Neural cell (in vitro differentiated cells): ENCODE results near the gene ZMYM3. TPM values are rescaled to one million over a fixed set of nuclear protein-coding genes. Genes with fewer than 3 reads are reported as not detected.

Experiments used
- H2AFZ ChIP-seq: fragments of 200-600, 300-800 bp; sonication (generic), shearing (Covaris generic); 2 replicates; pipeline ENCODE4 v1.6.0; 2014; ENCODE audit warnings: low read depth, mild to moderate bottlenecking, antibody characterized with exemption, low read length, moderate library complexity
- H3F3A ChIP-seq: fragments of 200-600 bp; shearing (Covaris generic); 2 replicates; pipeline ENCODE4 v1.6.1; 2016; ENCODE audit warnings: mild to moderate bottlenecking, moderate library complexity, mixed read lengths, antibody characterized with exemption, low read length; ENCODE audit not compliant: insufficient read depth, poor library complexity, severe bottlenecking
- H3K27ac ChIP-seq: fragments of 200-600, 300-800 bp; sonication (generic), shearing (Covaris generic); 2 replicates; pipeline ENCODE4 v1.5.1; 2014; ENCODE audit warnings: mild to moderate bottlenecking, low read length, moderate library complexity
- H3K27me3 ChIP-seq: fragments of 300-800, 200-600 bp; sonication (generic), shearing (Covaris generic); 2 replicates; pipeline ENCODE4 v1.6.0; 2014; ENCODE audit warnings: mild to moderate bottlenecking, low read depth, low read length, moderate library complexity; ENCODE audit not compliant: insufficient read depth
- H3K36me3 ChIP-seq: fragments of 300-800, 200-600 bp; sonication (generic), shearing (Covaris generic); 2 replicates; pipeline ENCODE4 v1.5.1; 2014; ENCODE audit warnings: mild to moderate bottlenecking, antibody characterized with exemption, low read length, moderate library complexity; ENCODE audit not compliant: insufficient read depth
- H3K4me2 ChIP-seq: fragments of 300-800, 200-600 bp; sonication (generic), shearing (Covaris generic); 2 replicates; pipeline ENCODE4 v1.6.0; 2014; ENCODE audit warnings: mild to moderate bottlenecking, low read length
- H3K4me3 ChIP-seq: fragments of 300-800, 200-600 bp; sonication (generic), shearing (Covaris generic); 2 replicates; pipeline ENCODE4 v1.5.1; 2014; ENCODE audit warnings: mild to moderate bottlenecking, low read length, moderate library complexity
- H3K79me2 ChIP-seq: fragments of 200-600 bp; shearing (Covaris generic); replicated peaks from 2 replicates; pipeline ENCODE4 v1.6.0; 2014; ENCODE audit warnings: mild to moderate bottlenecking, low read length, moderate library complexity; ENCODE audit not compliant: insufficient read depth
- H3K9ac ChIP-seq: fragments of 300-800, 200-600 bp; sonication (generic), shearing (Covaris generic); 2 replicates; pipeline ENCODE4 v1.6.1; 2016; ENCODE audit warnings: mild to moderate bottlenecking, low read length, mixed read lengths
- H3K9me2 ChIP-seq: fragments of 200-600 bp; shearing (Covaris generic); 2 replicates; pipeline ENCODE4 v1.6.1; 2016; ENCODE audit warnings: mild to moderate bottlenecking, low read length, mixed read lengths; ENCODE audit not compliant: insufficient read depth
- H3K9me3 ChIP-seq: fragments of 200-600, 300-800 bp; sonication (generic), shearing (Covaris generic); 2 replicates; pipeline ENCODE4 v1.6.1; 2016; ENCODE audit warnings: mild to moderate bottlenecking, mixed run types, low read length, moderate library complexity, mixed read lengths
- H4K20me1 ChIP-seq: fragments of 200-600 bp; shearing (Covaris generic); 2 replicates; pipeline ENCODE4 v1.6.1; 2016; ENCODE audit warnings: mild to moderate bottlenecking, mixed run types; ENCODE audit not compliant: insufficient read depth
- CTCF ChIP-seq: fragments of 450-650 bp; IDR thresholded peaks from 2 replicates; pipeline ENCODE4 v1.5.1; 2014; ENCODE audit warnings: antibody characterized with exemption, mild to moderate bottlenecking, moderate library complexity; ENCODE audit not compliant: poor library complexity, severe bottlenecking
- EP300 ChIP-seq: fragments of 450-650 bp; conservative IDR thresholded peaks from 2 replicates; pipeline ENCODE4 v1.6.1; 2014; ENCODE audit warnings: antibody characterized with exemption, mild to moderate bottlenecking, moderate library complexity; ENCODE audit not compliant: poor library complexity, severe bottlenecking
- EZH2 ChIP-seq: fragments of 200-600, 300-800 bp; shearing (Covaris generic), sonication (generic); IDR thresholded peaks from 2 replicates; pipeline ENCODE4 v1.6.1; 2014; ENCODE audit warnings: antibody characterized with exemption, low read length, borderline replicate concordance, mild to moderate bottlenecking; ENCODE audit not compliant: insufficient read depth, poor library complexity, severe bottlenecking
- MXI1 ChIP-seq: fragments of 450-650 bp; conservative IDR thresholded peaks from 2 replicates; pipeline ENCODE4 v1.6.1; 2014; ENCODE audit warnings: antibody characterized with exemption, mild to moderate bottlenecking; ENCODE audit not compliant: poor library complexity, severe bottlenecking
- POLR2AphosphoS5 ChIP-seq: IDR thresholded peaks from 2 replicates; pipeline ENCODE4 v1.6.1; 2012
- RAD21 ChIP-seq: fragments of 450-650 bp; conservative IDR thresholded peaks from 2 replicates; pipeline ENCODE4 v1.6.1; 2014; ENCODE audit warnings: antibody characterized with exemption, mild to moderate bottlenecking, moderate library complexity
- REST ChIP-seq: IDR thresholded peaks from 2 replicates; pipeline ENCODE4 v1.6.1; 2012; ENCODE audit warnings: borderline replicate concordance
- SMC3 ChIP-seq: fragments of 450-650 bp; conservative IDR thresholded peaks from 2 replicates; pipeline ENCODE4 v1.6.1; 2014; ENCODE audit warnings: antibody characterized with exemption, mild to moderate bottlenecking, moderate library complexity; ENCODE audit not compliant: poor library complexity
- TAF1 ChIP-seq: IDR thresholded peaks from 2 replicates; pipeline ENCODE4 v1.6.1; 2012; ENCODE audit warnings: low read depth
- polyA plus RNA-seq: library from polyadenylated mRNA; depleted of rRNA; stranded (reverse); fragments of >200 nt; gene quantifications from 2 replicates; pipeline ENCODE4 v1.2.3, GENCODE V29; 2014

ZMYM3 gene
- polyA plus RNA-seq, 1 donor from 2014 or later, result 32.8 TPM

GRCh38 chrX:71250841-71251240 lies 3.1 kb downstream of the ZMYM3 start:
- Histone ChIP-seq H3K4me3 (peak overlapping the region; percentile 74), H3K9me3 (no peaks in the 10 kb centered on the region), H4K20me1 (no peaks in the 10 kb centered on the region), H3K36me3 (no peaks in the 10 kb centered on the region), H3K4me2 (no peak overlapping the region), H3K27ac (no peak overlapping the region), H3K79me2 (peaks cover 10% of the 10 kb centered on the region), H3K27me3 (no peaks in the 10 kb centered on the region), H2AFZ (no peak overlapping the region), H3F3A (no peaks in the 10 kb centered on the region), H3K9me2 (no peaks in the 10 kb centered on the region), H3K9ac (no peak overlapping the region)
- TF ChIP-seq MXI1 (no peak), EP300 (no peak), TAF1 (no peak), CTCF (no peak), RAD21 (no peak), EZH2 (no peak), SMC3 (no peak), POLR2AphosphoS5 (no peak), REST (no peak)

- no peaks in the 10 kb centered on the region for H3F3A ChIP-seq
- no peaks in the 10 kb centered on the region for H3K9me3 ChIP-seq
- no peak overlapping the region for H3K9ac ChIP-seq
- H3K27ac ChIP-seq, result no peak overlapping the region
- no peaks in the 10 kb centered on the region for H4K20me1 ChIP-seq
- TF ChIP-seq POLR2AphosphoS5 (no peak), SMC3 (no peak), RAD21 (no peak), EP300 (no peak), TAF1 (no peak), EZH2 (no peak), CTCF (no peak), REST (no peak), MXI1 (no peak)
- H3K4me3 ChIP-seq, result no peak overlapping the region
- no peaks in the 10 kb centered on the region for H3K36me3 ChIP-seq
- H3K9me2 ChIP-seq, result no peaks in the 10 kb centered on the region
- no peak overlapping the region for H2AFZ ChIP-seq
- H3K27me3 ChIP-seq, result no peaks in the 10 kb centered on the region
- no peak overlapping the region for H3K4me2 ChIP-seq
- H3K79me2 ChIP-seq, result no peaks in the 10 kb centered on the region
Observed at GRCh38 chrX:71245159-71245558, 8.8 kb downstream of the ZMYM3 start.
